CD4-positive, CD25-positive, alpha-beta regulatory T cell (primary cell): ENCODE results near the gene KCNH8. TPM values are rescaled to one million over a fixed set of nuclear protein-coding genes. Genes with fewer than 3 reads are reported as not detected.

Experiments used
- ATAC-seq, 2 donors: fragments of 150-1000 bp; cut with Tn5 transposase; one replicate each; pipeline ENCODE4 v1.10.0; 2021; ENCODE audit warnings: low read depth in 2 of 2, moderate number of reproducible peaks in 2 of 2, moderate library complexity in 1 of 2
- DNase-seq, 3 donors: peaks; one replicate each; pipeline versions ENCODE4 v3.0.0 to v3.0.0-alpha.2; 2012 to 2022; ENCODE audit warnings: mixed read lengths in 1 of 3
- H3K27ac ChIP-seq: one replicate; pipeline ENCODE4 v1.7.0; 2013; ENCODE audit warnings: mild to moderate bottlenecking, low read length; ENCODE audit not compliant: insufficient read depth, poor library complexity, severe bottlenecking
- H3K27me3 ChIP-seq: one replicate; pipeline ENCODE4 v1.7.0; 2013; ENCODE audit warnings: low read length; ENCODE audit not compliant: control insufficient read depth, insufficient read depth
- H3K36me3 ChIP-seq: one replicate; pipeline ENCODE4 v1.7.0; 2013; ENCODE audit warnings: mild to moderate bottlenecking, low read length, moderate library complexity; ENCODE audit not compliant: control insufficient read depth, insufficient read depth
- H3K4me1 ChIP-seq: 2 replicates; pipeline ENCODE4 v1.7.0; 2013; ENCODE audit warnings: mild to moderate bottlenecking, low read length; ENCODE audit not compliant: insufficient read depth, control insufficient read depth, poor library complexity, severe bottlenecking
- H3K4me3 ChIP-seq: one replicate; pipeline ENCODE4 v1.7.0; 2013; ENCODE audit warnings: low read depth, mild to moderate bottlenecking, low read length, moderate library complexity
- H3K9me3 ChIP-seq, 2 experiments: 1 replicate in 1 of 2; 2 replicates in 1 of 2; pipeline ENCODE4 v1.7.0; 2013; ENCODE audit warnings: low read length in 2 of 2, mild to moderate bottlenecking in 1 of 2, moderate library complexity in 1 of 2; ENCODE audit not compliant: control insufficient read depth in 2 of 2
- H3K27ac Mint-ChIP-seq, 3 donors: one replicate each; pipeline ENCODE4 v1.8.0; 2020 to 2022; ENCODE audit warnings: mild to moderate bottlenecking in 3 of 3, mixed read lengths in 3 of 3, moderate library complexity in 2 of 3
- H3K27me3 Mint-ChIP-seq: one replicate; pipeline ENCODE4 v1.8.0; 2022; ENCODE audit warnings: mild to moderate bottlenecking, mixed read lengths
- H3K36me3 Mint-ChIP-seq: one replicate; pipeline ENCODE4 v1.8.0; 2020; ENCODE audit warnings: mixed read lengths
- H3K4me1 Mint-ChIP-seq, 4 donors: one replicate each; pipeline ENCODE4 v1.8.0; 2020 to 2022; ENCODE audit warnings: mixed read lengths in 4 of 4, mild to moderate bottlenecking in 1 of 4
- H3K4me3 Mint-ChIP-seq, 4 donors: one replicate each; pipeline ENCODE4 v1.8.0; 2020 to 2022; ENCODE audit warnings: mild to moderate bottlenecking in 4 of 4, mixed read lengths in 4 of 4, moderate library complexity in 3 of 4
- H3K9me3 Mint-ChIP-seq, 7 donors: one replicate each; pipeline ENCODE4 v1.8.0; 2020 to 2022; ENCODE audit warnings: mixed read lengths in 7 of 7, mild to moderate bottlenecking in 3 of 7, moderate library complexity in 2 of 7
- polyA plus RNA-seq, 4 donors: library from polyadenylated mRNA; unstranded; fragments of 300-500 nt; fragmentation: Illumina TruSeq; gene quantifications; one replicate each; pipeline ENCODE4 v1.2.3, GENCODE V29; 2021
- total RNA-seq: library from RNA; stranded (reverse); gene quantifications from one replicate; pipeline ENCODE4 v1.2.3, GENCODE V29; 2022

KCNH8 gene
- total and polyA plus RNA-seq, 5 donors from 2014 or later = 0.17 TPM; not detected in 4

DNA sequence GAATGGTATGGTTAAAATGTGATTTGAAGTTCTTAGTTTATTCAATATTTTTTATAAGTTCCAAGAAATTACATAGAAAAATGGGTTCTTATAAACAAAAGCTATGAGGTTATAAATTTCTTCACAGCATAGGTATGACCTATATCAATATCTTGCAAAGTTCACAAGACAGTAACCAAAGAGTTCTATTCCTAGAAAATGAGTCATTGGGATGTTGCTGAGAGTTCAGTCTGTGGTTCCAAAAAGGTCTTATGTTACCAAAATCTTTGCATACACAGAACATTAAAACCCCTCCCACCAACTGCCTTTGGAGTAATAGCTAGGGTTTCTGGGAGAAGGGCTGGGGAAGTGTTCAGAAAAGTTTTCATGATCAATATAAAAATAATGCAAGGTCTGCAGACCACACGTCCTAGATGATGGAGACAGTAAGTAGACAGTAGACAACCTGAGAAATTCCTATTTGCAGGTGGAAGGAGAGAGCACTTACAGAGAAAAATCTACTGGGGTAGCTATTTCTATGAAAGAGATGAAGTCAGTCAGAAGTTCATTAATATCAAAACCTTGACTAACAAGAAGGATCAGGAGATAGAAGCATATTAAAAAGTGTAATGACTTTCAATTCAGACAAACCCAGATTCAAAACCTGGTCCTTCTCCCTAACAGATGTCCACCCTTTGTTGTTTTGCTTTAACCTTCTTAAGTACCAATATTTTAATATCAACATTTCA is 279.3 kb downstream of the KCNH8 start:
- H3K9me3 Mint-ChIP-seq = peaks cover 0 to 30% (median 3%) of the 10 kb centered on the region in 7 donors
- Histone ChIP-seq H3K27ac (no peak overlapping the region), H3K36me3 (no peaks in the 10 kb centered on the region), H3K4me3 (no peak overlapping the region), H3K4me1 (no peaks in the 10 kb centered on the region), H3K9me3 (no peaks in the 10 kb centered on the region), H3K27me3 (no peaks in the 10 kb centered on the region)
- no peaks in the 10 kb centered on the region for H3K27me3 Mint-ChIP-seq
- no peaks in the 10 kb centered on the region for H3K4me1 Mint-ChIP-seq
- DNase-seq (no peak), ATAC-seq (no peak)
- H3K27ac Mint-ChIP-seq = no peak overlapping the region
- H3K36me3 Mint-ChIP-seq = no peaks in the 10 kb centered on the region
- H3K4me3 Mint-ChIP-seq = no peak overlapping the region

DNA sequence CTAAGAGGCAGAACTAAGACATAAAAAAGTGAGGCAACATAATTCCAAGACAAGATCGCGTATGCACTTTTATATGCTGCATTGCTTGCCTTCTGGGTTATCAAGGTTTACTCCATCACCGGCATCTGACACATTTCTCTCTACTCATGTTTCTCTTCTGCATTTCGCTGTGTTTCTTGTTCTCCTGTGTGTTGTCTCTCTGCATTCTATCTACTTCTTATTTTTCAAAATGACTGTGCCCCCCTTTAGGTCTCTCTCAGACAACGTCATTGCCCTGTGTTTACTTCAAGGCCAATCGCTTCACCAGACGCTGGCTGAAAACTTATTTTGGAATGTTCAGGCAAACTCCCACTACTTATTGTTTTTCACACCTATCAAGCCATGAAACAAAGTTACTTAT is 280.4 kb downstream of the KCNH8 start:
- Histone ChIP-seq H3K9me3 (no peaks in the 10 kb centered on the region), H3K27ac (no peak overlapping the region), H3K36me3 (no peaks in the 10 kb centered on the region), H3K27me3 (no peaks in the 10 kb centered on the region), H3K4me3 (no peak overlapping the region), H3K4me1 (no peaks in the 10 kb centered on the region)
- Mint-ChIP-seq H3K4me3 (no peak overlapping the region), H3K36me3 (no peaks in the 10 kb centered on the region), H3K9me3 (peaks cover 0 to 34% (median 3%) of the 10 kb centered on the region in 7 donors), H3K4me1 (no peaks in the 10 kb centered on the region), H3K27ac (no peak overlapping the region), H3K27me3 (no peaks in the 10 kb centered on the region)
- DNase-seq (no peak), ATAC-seq (no peak)

DNA sequence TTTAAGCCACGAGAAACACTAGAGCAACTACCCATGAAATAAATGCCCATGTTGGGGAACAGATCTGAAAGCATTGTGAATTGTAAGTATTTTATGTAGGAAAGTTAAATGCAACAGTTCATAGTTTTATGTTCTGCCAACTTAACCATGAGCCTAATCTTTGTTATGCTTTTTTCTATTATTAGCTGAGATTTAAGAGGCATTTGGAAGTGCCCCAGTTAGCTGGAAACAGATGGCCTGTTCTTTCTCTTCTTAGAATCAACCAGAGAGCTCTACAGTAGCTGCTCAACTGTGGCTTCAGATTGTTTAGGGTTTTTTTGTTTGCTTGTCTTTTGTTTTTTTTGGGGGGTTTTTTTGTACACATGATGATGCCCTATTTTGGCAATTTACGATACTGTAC is 284.4 kb downstream of the KCNH8 start:
- H3K9me3 Mint-ChIP-seq = peaks cover 0 to 27% (median 1%) of the 10 kb centered on the region in 7 donors
- Histone ChIP-seq H3K27ac (no peak overlapping the region), H3K36me3 (no peaks in the 10 kb centered on the region), H3K9me3 (no peaks in the 10 kb centered on the region), H3K4me1 (no peaks in the 10 kb centered on the region), H3K4me3 (no peak overlapping the region), H3K27me3 (no peaks in the 10 kb centered on the region)
- ATAC-seq (no peak), DNase-seq (no peak)
- no peaks in the 10 kb centered on the region for H3K36me3 Mint-ChIP-seq
- no peak overlapping the region for H3K4me3 Mint-ChIP-seq
- H3K27ac Mint-ChIP-seq = no peak overlapping the region
- H3K27me3 Mint-ChIP-seq = no peaks in the 10 kb centered on the region
- no peaks in the 10 kb centered on the region for H3K4me1 Mint-ChIP-seq

DNA sequence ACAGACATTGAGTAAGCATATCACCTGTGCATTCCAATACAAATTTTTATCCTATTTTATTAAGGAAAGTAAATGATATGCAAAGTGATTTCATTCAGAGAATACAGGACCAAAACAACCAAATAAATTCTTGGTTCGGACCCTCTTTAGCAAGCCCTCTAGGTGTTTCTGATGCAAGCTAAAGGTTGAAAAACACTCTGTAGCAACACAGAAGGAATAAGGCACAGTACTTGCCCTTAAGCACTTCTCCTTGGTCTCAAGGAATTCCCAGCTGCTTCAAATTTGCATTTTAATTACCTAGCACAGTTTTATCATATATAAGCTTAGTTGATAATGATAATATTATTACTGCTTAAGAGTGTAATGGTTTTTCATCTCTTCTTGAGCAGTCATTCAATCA is 288.4 kb downstream of the KCNH8 start:
- Mint-ChIP-seq H3K27me3 (no peaks in the 10 kb centered on the region), H3K27ac (no peak overlapping the region), H3K4me3 (no peak overlapping the region), H3K4me1 (no peaks in the 10 kb centered on the region), H3K9me3 (peaks cover 0 to 9% (median 3%) of the 10 kb centered on the region in 7 donors), H3K36me3 (no peaks in the 10 kb centered on the region)
- Histone ChIP-seq H3K36me3 (no peaks in the 10 kb centered on the region), H3K27ac (no peak overlapping the region), H3K4me1 (no peaks in the 10 kb centered on the region), H3K4me3 (no peak overlapping the region), H3K9me3 (no peaks in the 10 kb centered on the region), H3K27me3 (no peaks in the 10 kb centered on the region)
- DNase-seq (no peak), ATAC-seq (no peak)

DNA sequence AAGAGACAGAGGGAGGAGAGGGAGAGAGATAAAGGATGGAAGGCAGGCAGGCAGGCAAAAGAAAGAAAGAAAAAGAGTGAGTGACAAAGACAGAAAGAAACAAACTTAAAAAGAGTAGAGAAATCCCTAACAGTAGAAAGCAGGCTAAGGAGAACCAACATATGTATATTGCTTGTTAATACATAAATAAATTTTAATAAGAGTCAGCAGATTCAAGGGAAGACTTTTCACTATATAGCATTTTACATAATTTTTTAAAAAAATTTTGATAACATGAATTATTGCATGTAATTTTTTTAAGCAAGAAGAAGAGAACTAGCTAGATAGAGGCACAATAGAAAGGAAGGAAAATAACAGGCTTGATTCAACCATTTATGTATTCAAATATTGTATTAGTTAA is 291.6 kb downstream of the KCNH8 start:
- Histone ChIP-seq H3K36me3 (no peaks in the 10 kb centered on the region), H3K9me3 (no peaks in the 10 kb centered on the region), H3K27ac (no peak overlapping the region), H3K27me3 (no peaks in the 10 kb centered on the region), H3K4me3 (no peak overlapping the region), H3K4me1 (no peaks in the 10 kb centered on the region)
- H3K27me3 Mint-ChIP-seq = no peaks in the 10 kb centered on the region
- H3K36me3 Mint-ChIP-seq = no peaks in the 10 kb centered on the region
- ATAC-seq (no peak), DNase-seq (no peak)
- H3K4me1 Mint-ChIP-seq = peaks cover 0 to 2% (median 0%) of the 10 kb centered on the region in 4 donors
- no peak overlapping the region for H3K4me3 Mint-ChIP-seq
- H3K9me3 Mint-ChIP-seq = peaks cover 0 to 8% (median 3%) of the 10 kb centered on the region in 7 donors
- H3K27ac Mint-ChIP-seq = peak overlapping the region in 1 of 3 donors; percentile 77

DNA sequence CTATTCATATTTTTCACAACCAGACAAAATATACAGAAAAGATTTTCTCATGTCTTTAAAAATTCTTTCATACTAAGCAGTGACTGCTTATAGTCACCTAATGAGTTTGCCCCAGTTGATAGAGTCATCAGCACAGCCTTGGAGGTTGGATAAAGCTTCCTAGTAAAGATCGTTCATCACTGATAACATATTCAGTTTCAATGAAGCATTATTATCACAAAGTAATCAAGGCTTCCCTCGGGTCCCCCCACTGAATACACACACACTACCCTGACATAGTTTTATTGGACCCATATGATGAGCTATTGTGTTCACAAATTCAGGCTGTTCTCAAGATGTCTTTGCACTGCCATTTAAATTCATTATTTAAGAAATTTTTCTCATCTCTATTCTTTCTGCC is 297.8 kb downstream of the KCNH8 start:
- H3K4me3 ChIP-seq = no peak overlapping the region
- Mint-ChIP-seq H3K27me3 (no peaks in the 10 kb centered on the region), H3K27ac (no peak overlapping the region), H3K9me3 (peaks cover 0 to 9% (median 0%) of the 10 kb centered on the region in 7 donors), H3K4me3 (no peak overlapping the region), H3K36me3 (no peaks in the 10 kb centered on the region), H3K4me1 (peaks cover 0 to 5% (median 0%) of the 10 kb centered on the region in 4 donors)
- H3K4me1 ChIP-seq = no peaks in the 10 kb centered on the region
- no peaks in the 10 kb centered on the region for H3K36me3 ChIP-seq
- no peak overlapping the region for H3K27ac ChIP-seq
- no peaks in the 10 kb centered on the region for H3K27me3 ChIP-seq
- H3K9me3 ChIP-seq = no peaks in the 10 kb centered on the region
- ATAC-seq (no peak), DNase-seq (no peak)

DNA sequence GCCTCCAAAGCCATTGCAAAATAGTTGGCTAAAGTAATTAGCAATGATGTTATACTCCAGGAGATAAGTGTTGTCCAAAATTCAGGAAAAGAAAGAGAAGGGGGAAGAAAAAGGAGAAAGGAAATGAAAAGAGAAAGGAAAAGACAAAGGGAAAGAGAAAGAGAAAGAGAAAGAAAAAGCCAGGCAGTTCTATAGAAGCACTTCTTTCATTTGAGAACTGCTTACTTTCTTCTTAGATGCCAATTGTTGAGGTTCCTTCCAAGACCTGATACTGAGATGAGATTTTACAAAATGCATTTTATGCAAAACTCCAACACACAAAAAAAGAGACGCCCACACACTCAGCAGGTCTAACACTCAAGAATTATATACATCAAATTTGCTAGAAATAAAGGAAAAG is 298.4 kb downstream of the KCNH8 start:
- no peaks in the 10 kb centered on the region for H3K4me1 ChIP-seq
- no peak overlapping the region for H3K27ac Mint-ChIP-seq
- no peak for ATAC-seq

DNA sequence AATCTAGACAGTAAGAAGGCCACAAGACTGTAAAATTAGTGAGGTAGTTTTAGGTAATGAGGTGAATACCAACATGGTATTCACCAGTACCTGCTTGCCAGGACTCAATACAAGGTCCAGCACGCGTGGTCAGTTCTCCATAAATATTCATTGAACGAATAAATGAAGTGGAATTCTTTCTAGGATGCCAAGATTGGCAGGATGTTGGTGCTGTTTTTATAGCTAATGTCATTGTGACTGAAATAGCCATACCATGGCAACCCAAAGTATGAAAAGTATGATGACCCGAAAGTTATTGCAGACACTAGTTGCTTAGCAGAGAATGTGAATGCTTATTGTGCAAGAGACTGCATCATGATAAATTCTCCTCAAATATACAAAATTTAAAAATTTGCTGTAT is 307.2 kb downstream of the KCNH8 start:
- no peaks in the 10 kb centered on the region for H3K9me3 ChIP-seq
- H3K9me3 Mint-ChIP-seq = peaks cover 0 to 8% (median 3%) of the 10 kb centered on the region in 7 donors
- no peaks in the 10 kb centered on the region for H3K27me3 ChIP-seq
- no peaks in the 10 kb centered on the region for H3K36me3 Mint-ChIP-seq
- no peak overlapping the region for H3K4me3 Mint-ChIP-seq
- ATAC-seq (no peak), DNase-seq (no peak)
- no peak overlapping the region for H3K4me3 ChIP-seq
- no peaks in the 10 kb centered on the region for H3K4me1 Mint-ChIP-seq
- H3K36me3 ChIP-seq = no peaks in the 10 kb centered on the region
- no peak overlapping the region for H3K27ac Mint-ChIP-seq
- no peak overlapping the region for H3K27ac ChIP-seq
- no peaks in the 10 kb centered on the region for H3K4me1 ChIP-seq
- H3K27me3 Mint-ChIP-seq = no peaks in the 10 kb centered on the region

More for the DNA sequence above, 298.4 kb downstream of the KCNH8 start:
- H3K4me3 ChIP-seq = no peak overlapping the region
- H3K9me3 ChIP-seq = no peaks in the 10 kb centered on the region
- Mint-ChIP-seq H3K9me3 (peaks cover 0 to 9% (median 0%) of the 10 kb centered on the region in 7 donors), H3K27me3 (no peaks in the 10 kb centered on the region), H3K4me1 (peaks cover 0 to 5% (median 0%) of the 10 kb centered on the region in 4 donors), H3K4me3 (no peak overlapping the region), H3K36me3 (no peaks in the 10 kb centered on the region)
- H3K27ac ChIP-seq = no peak overlapping the region
- DNase-seq = no peak
- H3K27me3 ChIP-seq = no peaks in the 10 kb centered on the region
- H3K36me3 ChIP-seq = no peaks in the 10 kb centered on the region
